AG04450 (cell line): Measurements from ENCODE around the gene MACROD2. TPM values are rescaled to one million over a fixed set of nuclear protein-coding genes. Genes with fewer than 3 reads are reported as not detected.

Source experiments
- CTCF ChIA-PET: fragments of 300-600, 350-600 bp; formaldehyde crosslinking; extraction: SDS; loops from one replicate; lab custom pipeline; 2022; ENCODE audit warnings: antibody characterized with exemption, inconsistent platforms; lab: Charles Lee
- POLR2A ChIA-PET: fragments of 350-600 bp; formaldehyde crosslinking; extraction: SDS; loops from one replicate; lab custom pipeline; 2021; ENCODE audit warnings: antibody characterized with exemption, inconsistent platforms; lab: Yijun Ruan, JAX
- DNase-seq: peaks from one replicate; pipeline ENCODE4 v3.0.0-alpha.2; 2011; ENCODE audit warnings: low read depth, low spot score
- H3K27ac ChIP-seq: one replicate; pipeline ENCODE4 v1.5.1; 2012; ENCODE audit warnings: low read depth, low read length, control low read depth
- H3K27me3 ChIP-seq: one replicate; pipeline ENCODE4 v1.6.0; 2012; ENCODE audit warnings: low read length; ENCODE audit not compliant: control insufficient read depth, insufficient read depth
- H3K4me3 ChIP-seq: 2 replicates; pipeline ENCODE4 v1.5.1; 2011; ENCODE audit warnings: mild to moderate bottlenecking, low read depth, low read length, control low read depth
- H3K9me3 ChIP-seq: 2 replicates; pipeline ENCODE4 v1.5.1; 2012; ENCODE audit warnings: low read length; ENCODE audit not compliant: control insufficient read depth, insufficient read depth
- polyA plus RNA-seq: library from polyadenylated mRNA; depleted of rRNA; stranded (reverse); fragments of >200 nt; gene quantifications from 2 replicates; pipeline ENCODE4 v1.2.3, GENCODE V29; 2011
- TF ChIP-seq, protein P1 (sequence below): IDR thresholded peaks from 2 replicates; pipeline ENCODE4 v1.5.1; 2011; ENCODE audit warnings: low read depth, low read length, control low read depth, inconsistent platforms

MACROD2 gene
- polyA plus RNA-seq, 1 experiment = 0.02 TPM

DNA sequence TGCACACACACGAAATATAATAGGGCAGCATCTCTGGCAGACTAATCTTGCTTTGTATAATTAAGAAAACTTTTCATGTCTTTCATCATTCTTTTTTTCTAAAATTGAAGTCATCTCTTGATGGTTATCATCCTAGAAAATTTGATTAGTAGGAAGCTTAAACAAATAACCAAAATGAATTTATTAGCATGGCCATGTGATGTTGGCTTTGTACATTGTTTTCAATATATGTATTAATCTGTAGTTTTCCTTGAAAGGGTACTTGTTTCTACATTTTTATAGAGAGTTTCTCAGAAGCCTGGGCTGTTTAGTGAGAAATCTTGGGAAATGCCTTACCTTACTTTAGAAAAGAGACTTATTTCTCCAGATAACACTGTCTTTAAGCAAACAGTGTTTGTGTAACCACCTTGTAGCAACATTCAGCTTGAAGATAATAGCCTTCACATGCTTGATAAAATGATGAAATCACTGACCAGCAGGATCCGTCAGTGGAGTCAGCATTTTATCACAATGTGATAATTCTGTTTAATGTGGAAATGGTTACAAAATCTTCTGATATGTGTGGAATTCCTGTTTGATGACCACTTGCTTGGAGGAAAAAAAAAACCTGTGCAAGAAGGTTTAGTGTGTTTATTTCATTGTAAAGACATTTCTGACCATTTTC is 147.8 kb downstream of the MACROD2 start:
- ChIA-PET CTCF (interaction anchor here (0.8 kb wide), 1 partner anchor 194 kb away, joined by 3 read pairs; the partner anchor contains the start of gene FLRT3), POLR2A (no interaction called here)
- peak; percentile 24 for DNase-seq
- TF ChIP-seq, protein P1, sequence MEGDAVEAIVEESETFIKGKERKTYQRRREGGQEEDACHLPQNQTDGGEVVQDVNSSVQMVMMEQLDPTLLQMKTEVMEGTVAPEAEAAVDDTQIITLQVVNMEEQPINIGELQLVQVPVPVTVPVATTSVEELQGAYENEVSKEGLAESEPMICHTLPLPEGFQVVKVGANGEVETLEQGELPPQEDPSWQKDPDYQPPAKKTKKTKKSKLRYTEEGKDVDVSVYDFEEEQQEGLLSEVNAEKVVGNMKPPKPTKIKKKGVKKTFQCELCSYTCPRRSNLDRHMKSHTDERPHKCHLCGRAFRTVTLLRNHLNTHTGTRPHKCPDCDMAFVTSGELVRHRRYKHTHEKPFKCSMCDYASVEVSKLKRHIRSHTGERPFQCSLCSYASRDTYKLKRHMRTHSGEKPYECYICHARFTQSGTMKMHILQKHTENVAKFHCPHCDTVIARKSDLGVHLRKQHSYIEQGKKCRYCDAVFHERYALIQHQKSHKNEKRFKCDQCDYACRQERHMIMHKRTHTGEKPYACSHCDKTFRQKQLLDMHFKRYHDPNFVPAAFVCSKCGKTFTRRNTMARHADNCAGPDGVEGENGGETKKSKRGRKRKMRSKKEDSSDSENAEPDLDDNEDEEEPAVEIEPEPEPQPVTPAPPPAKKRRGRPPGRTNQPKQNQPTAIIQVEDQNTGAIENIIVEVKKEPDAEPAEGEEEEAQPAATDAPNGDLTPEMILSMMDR = no peak
- Histone ChIP-seq H3K27me3 (no peaks in the 10 kb centered on the region), H3K9me3 (no peaks in the 10 kb centered on the region), H3K4me3 (no peak overlapping the region), H3K27ac (no peak overlapping the region)

DNA sequence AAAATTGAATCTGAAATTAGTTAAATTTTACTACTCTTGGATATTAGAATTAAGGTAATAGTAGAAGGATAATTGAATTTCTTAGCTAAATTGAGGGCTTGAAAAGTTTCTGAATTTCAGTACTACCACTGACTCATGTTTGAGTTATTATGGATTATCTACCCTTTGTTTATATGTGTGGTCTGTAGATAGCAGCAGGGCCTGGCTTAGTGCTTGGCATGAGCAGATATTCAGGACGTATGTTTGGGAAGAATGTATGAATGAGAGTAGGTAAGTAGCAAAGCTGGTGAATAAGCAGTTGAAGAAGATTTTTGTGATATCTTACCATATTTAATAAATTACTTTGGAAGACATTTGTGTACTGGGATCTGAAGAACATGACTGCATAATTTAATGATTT is 152.7 kb downstream of the MACROD2 start:
- H3K9me3 ChIP-seq = no peaks in the 10 kb centered on the region
- POLR2A ChIA-PET = no interaction called here
- H3K4me3 ChIP-seq = no peak overlapping the region
- DNase-seq = peak; percentile 2
- TF ChIP-seq, protein P1 = no peak
- no peaks in the 10 kb centered on the region for H3K27me3 ChIP-seq
- no peak overlapping the region for H3K27ac ChIP-seq
- CTCF ChIA-PET = no interaction called here

DNA sequence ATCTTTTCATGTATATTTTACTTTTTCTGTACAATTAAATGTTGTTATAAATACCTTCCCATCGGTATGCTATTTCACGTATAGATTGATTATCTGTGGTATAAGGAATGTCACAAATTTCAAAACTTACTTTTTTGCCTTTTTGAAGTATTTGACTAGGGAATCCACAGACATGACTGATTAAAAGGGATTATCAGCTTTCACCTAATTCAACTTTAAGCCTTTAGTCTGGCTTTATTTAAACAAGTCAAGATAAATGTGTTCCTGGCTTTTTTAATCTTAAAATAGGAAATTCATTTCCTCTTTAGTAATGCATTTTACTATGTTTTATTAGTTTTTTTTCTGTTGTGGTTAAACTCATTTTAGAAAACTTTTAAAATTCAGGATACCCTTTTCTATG is 160.0 kb downstream of the MACROD2 start:
- no peak overlapping the region for H3K4me3 ChIP-seq
- POLR2A ChIA-PET = no interaction called here
- CTCF ChIA-PET = no interaction called here
- DNase-seq = no peak
- H3K27ac ChIP-seq = no peak overlapping the region
- H3K27me3 ChIP-seq = no peaks in the 10 kb centered on the region
- no peaks in the 10 kb centered on the region for H3K9me3 ChIP-seq
- TF ChIP-seq, protein P1 = no peak

DNA sequence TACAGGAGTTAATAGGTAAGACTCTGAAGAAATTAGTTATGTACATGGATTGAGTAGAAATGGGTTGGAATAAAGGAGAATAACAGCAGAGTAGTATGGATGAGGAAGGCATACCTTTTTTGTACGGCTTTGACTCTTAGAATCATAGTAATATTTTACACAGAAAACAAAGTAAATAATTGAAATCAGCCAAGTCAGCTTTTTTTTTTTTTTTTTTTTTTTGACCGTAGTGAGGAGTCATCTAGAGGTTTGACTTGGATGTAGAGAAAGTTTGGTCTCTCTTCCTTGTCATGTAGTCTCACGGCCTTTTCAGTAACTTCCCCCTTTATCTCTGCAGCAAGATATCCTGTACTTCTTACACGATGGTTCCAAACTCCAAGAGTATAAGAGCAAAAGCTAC is 183.2 kb downstream of the MACROD2 start:
- TF ChIP-seq, protein P1 = no peak
- Histone ChIP-seq H3K4me3 (no peak overlapping the region), H3K27me3 (no peaks in the 10 kb centered on the region), H3K27ac (no peak overlapping the region), H3K9me3 (0 out of 2 replicates have a peak, but pooled peaks cover 3% of the 10 kb centered on the region)
- DNase-seq = no peak
- ChIA-PET POLR2A (no interaction called here), CTCF (interaction anchor here (0.6 kb wide), 1 partner anchor 344 kb away, joined by 5 read pairs; no protein-coding TSS in a partner anchor)

DNA sequence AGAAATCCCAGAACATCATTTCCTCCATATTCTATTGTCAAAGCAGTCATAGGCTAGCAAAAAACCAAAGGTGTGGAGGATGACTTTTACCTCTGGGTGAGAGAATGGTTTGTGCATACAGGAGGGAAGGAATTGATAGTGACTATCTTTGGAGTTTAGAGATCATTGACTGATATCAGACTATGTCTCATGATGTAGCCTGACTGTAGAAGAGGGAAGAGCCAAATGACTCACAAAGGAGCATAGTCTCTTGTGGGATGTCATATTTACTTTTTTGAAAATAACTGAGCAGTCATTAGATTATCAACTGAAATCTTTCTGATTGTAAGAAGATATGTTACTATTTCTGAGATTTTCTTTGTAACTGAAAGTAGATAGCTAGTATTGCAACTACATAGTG is 183.6 kb downstream of the MACROD2 start:
- ChIA-PET CTCF (no interaction called here), POLR2A (no interaction called here)
- Histone ChIP-seq H3K9me3 (0 out of 2 replicates have a peak, but pooled peaks cover 3% of the 10 kb centered on the region), H3K4me3 (no peak overlapping the region), H3K27ac (no peak overlapping the region), H3K27me3 (no peaks in the 10 kb centered on the region)
- TF ChIP-seq, protein P1 = no peak
- DNase-seq = no peak
